RPMI7951 (cell line): ENCODE measurements around the gene INO80. TPM values are rescaled to one million over a fixed set of nuclear protein-coding genes. Genes with fewer than 3 reads are reported as not detected.
A peak's percentile ranks its signal among the peaks of the same experiment; 100 is the strongest.
"Not testable (repeated sequence)": the region's sequence is repeated elsewhere in the genome, so short reads cannot be mapped to it uniquely, and the experiment has no call there.

Experiments
- DNase-seq: peaks from one replicate; pipeline ENCODE4 v3.0.0-alpha.2; 2012; ENCODE audit warnings: low read depth
- total RNA-seq: library from RNA; depleted of rRNA; stranded (reverse); fragments of >200 nt; shearing (Covaris generic); gene quantifications from 2 replicates; pipeline ENCODE4 v1.2.3, GENCODE V29; 2014; rRNA removed

Gene INO80
- total RNA-seq, result 11.7 and 14.2 TPM in 2 replicates

- DNase-seq, result peak; percentile 99
Measured at GRCh38 chr15:41116116-41116961, at the start of gene INO80. TSS of gene INO80 (minus strand) at chr15:41116280. CDS start at chr15:41096310, 19,970 bp downstream.

GRCh38 chr15:41161736-41162135 is 45.7 kb upstream of the INO80 start:
- DNase-seq, result no peak

GRCh38 chr15:41161336-41161735 is 45.3 kb upstream of the INO80 start:
- no peak for DNase-seq

DNA sequence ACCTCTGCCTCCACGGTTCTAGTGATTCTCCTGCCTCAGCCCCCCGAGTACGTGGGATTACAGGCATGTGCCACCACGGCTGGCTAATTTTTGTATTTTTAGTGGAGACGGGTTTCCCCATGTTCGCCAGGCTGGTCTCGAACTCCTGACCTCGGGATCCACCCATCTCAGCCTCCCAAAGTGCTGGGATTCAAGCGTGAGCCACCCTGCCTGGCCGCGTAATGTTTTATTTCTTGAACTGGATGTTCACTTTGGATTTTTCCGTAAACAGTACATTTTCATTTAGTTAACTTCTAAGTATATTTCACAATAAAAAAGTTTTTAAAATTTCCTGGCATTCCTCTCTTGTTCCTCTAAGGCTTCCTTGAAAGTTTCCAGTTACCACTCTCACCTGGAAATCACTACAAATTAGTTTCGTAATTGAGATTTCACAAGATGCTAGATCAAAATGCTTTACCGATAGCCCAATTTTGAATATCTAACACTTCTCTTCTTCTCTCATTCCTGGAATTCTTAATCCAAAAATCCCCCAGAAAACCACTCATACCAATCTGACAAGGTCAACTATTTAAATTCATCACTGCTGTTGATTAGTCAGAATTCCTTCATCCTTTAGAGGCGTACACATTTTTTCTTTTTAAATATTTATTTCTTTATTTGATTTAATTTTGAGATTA is 44.7 kb upstream of the INO80 start:
- no peak for DNase-seq

DNA sequence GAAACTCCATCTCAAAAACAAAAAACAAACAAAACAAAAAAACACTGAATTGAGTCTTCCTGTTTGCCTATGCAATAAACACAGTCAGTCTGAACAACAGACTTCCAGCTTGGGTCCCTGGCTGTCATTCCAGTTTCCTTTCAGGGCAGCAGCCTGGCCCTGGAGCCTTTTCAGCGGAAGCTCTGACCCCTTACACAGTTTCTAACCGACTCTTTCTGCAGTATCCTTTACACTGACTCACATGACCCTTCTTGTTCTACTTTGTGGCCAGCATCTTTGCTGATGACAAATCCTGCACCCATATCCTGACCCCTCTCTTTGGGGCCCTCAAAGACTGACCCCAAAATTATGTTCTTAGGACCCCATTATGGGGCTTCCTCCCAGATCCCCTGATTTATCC is 38.3 kb upstream of the INO80 start:
- peak; percentile 9 for DNase-seq

- DNase-seq, result no peak
Measured at GRCh38 chr15:41153733-41154132, 37.7 kb upstream of the INO80 start.

DNA sequence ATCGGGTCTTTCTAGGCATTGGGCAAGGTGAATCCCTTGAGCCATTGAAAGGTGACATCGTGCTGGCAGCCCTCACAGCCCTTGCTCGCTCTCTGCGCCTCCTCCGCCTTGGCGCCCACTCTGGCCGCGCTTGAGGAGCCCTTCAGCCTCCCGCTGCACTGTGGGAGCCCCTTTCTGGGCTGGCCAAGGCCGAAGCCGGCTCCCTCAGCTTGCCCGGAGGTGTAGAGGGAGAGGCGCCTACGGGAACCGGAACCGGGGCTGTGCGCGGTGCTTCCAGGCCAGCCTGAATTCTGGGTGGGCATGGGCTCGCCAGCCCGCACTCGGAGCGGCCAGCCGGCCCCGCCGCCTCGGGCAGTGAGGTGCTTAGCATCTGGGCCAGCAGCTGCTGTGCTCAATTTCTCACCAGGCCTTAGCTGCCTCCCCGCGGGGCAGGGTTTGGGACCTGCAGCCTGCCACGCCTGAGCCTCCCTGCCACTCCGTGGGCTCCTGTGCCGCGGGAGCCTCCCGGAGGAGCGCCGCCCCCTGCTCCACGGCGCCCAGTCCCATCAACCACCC is 35.4 kb upstream of the INO80 start:
- DNase-seq, result no peak

- DNase-seq, result no peak
Measured at GRCh38 chr15:41150279-41150678, 34.2 kb upstream of the INO80 start.

DNA sequence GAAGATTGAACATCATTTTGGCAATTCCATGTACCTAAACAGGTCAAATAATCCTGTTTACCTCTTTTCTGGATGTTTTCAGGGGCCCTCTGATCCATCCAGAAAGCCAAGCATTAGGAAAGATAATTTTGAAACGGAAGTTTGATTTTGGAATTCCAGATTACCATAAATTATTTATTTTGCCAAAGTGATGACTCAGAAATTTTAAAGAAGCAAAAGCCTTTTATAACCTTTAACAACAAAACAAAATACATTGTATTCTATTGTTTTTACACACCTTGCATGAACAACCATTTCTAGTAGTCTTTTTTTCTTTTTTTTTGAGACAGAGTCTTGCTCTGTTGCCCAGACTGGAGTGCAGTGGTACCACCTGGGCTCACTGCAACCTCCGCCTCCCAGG is 32.0 kb upstream of the INO80 start:
- DNase-seq, result no peak

GRCh38 chr15:41139619-41140018 is 23.5 kb upstream of the INO80 start:
- DNase-seq, result no peak

- DNase-seq, result not testable (repeated sequence)
Measured at GRCh38 chr15:41139112-41139511, 23.0 kb upstream of the INO80 start.

GRCh38 chr15:41135580-41135979 is 19.5 kb upstream of the INO80 start:
- not testable (repeated sequence) for DNase-seq

GRCh38 chr15:41133454-41133853 is 17.4 kb upstream of the INO80 start:
- no peak for DNase-seq

DNA sequence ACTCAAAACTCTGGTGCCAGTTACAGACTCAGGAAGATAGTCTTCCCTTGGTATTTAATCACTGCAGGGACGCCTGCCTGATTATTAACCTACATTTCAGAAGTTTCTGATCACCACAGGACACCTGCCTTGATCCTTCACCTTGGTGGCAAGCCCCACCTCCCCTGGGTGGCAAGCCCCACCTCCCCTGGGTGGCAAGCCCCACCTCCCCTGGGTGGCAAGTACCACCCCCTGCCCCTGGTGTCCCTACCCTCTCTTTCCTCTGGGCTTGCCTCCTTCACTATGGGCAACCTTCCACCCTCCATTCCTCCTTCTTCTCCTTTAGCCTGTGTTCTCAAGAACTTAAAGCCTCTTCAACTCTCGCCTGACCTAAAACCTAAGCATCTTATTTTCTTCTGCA is 16.0 kb upstream of the INO80 start:
- DNase-seq, result not testable (repeated sequence)

DNA sequence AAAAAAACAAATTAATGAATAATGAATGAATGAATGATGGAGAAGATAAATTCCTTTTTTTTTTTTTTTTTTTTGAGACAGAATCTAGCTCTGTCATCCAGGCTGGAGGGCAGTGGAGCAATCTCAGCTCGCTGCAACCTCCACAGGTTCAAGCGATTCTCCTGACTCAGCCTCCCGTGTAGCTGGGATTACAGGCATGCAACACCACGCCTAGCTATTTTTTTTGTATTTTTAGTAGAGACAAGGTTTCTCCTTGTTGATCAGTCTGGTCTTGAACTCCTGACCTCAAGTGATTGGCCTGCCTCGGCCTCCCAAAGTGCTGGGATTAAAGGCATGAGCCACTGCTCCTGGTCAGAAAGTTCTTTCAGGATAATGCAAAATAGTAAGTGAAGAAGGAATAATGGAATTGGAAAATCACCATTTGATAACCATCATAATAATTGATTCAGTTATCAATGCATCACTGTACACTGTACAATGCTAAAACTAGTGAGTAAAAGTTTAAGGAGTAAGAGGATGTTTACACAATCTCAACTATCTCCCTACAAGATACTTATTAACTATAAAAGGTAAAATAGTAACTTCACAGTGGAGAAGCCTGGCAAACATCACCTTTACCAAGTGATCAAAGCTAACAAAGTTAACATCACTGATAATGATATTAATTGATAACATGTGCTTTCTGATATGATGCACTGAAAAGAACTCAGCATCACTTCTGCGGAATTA is 12.3 kb upstream of the INO80 start:
- DNase-seq, result no peak

DNA sequence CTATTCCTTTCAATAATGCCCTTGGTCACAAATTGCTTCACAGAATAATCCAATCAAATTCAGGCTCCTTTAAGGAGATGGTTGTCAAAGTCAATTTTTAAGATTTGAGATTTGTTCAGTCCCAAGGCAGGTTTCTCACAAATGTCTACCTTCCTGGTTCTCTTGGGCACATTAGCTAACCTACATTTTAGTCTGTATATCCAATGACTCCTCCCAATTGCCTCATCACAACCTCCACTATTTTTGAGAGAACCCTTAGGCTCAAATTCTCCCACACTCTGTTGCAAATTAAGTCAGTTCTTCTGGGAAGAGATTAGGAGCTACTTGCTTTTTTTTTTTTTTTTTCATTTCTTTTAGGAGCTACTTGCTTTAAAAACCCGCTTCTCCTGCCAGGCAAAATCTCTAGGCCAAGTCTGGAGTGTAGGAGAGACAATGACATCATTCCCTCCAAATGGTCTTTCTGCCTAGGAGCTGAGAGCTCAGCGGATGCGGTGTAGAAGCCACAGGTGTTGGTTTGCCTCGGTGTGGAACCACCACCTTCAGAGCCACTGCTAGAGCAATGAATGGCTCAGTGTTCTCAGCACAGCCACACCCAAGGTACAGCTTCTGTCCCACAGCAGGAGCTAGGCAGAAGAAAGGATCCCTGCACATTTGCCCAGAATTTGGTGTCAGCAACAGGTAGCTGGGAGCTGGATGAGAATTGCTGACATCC is 10.0 kb upstream of the INO80 start:
- no peak for DNase-seq

GRCh38 chr15:41125063-41125669 is 9.1 kb upstream of the INO80 start:
- DNase-seq, result no peak

GRCh38 chr15:41124058-41124457 is 8.0 kb upstream of the INO80 start:
- no peak for DNase-seq

- DNase-seq, result no peak
Measured at GRCh38 chr15:41122849-41123248, 6.8 kb upstream of the INO80 start.

DNA sequence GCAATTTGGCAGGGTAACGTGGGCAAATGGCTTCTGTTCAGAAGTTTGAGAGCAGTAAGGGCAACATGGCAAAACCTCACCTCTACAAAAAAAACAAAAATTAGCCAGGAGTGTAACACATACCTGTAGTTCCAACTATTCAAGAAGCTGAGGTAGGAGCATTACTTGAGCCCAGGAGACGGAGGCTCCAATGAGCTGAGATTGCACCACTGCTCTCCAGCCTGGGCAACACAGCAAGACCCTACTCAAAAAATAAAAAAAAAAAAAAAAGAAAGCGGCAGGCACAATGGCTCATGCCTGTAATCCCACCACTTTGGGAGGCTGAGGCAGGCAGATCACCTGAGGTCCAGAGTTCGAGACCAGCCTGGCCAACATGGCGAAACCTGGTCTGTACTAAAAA is 5.9 kb upstream of the INO80 start:
- no peak for DNase-seq

- DNase-seq, result no peak
Measured at GRCh38 chr15:41116962-41117252, 827 bp upstream of the INO80 start.
